ENCODE measurements around the gene MNDA.

GRCh38 chr1:158812336-158812735 lies 18.8 kb upstream of the MNDA start:
- TF ChIP-seq CTCF (IDR thresholded peaks at IDR 0.05) (no peak), POLR2AphosphoS5 (IDR thresholded peaks at IDR 0.05) (no peak)

Data from stomach (tissue), 4 donors.